GM19193 (cell line): Measurements from ENCODE around the gene ESRRB.

Experiments
- POLR2A ChIP-seq: IDR thresholded peaks from 4 replicates; pipeline ENCODE4 v1.6.1; 2011; ENCODE audit not compliant: insufficient read depth, insufficient read length; ENCODE audit errors: extremely low read depth

The ESRRB gene

DNA sequence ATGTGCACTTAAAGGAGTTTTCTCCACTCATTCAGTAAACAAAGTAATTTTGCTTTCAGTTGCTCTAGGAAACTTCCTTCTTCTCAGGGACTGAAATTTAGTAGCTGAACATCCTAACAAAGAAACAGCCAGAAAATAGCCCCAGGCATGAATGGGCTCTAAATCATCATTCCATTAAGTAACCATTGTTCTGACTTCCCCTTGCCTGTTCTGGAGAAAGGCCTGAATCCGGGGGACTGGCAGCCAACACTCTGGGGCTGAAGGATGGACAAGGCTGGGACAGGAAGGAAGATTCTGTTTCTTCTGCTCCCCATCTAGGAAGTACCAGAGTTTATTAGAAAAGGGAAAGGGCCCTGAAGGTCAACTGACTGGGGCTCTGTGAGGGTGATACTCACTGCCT is 104.5 kb downstream of the ESRRB start:
- TF ChIP-seq POLR2A = no peak

DNA sequence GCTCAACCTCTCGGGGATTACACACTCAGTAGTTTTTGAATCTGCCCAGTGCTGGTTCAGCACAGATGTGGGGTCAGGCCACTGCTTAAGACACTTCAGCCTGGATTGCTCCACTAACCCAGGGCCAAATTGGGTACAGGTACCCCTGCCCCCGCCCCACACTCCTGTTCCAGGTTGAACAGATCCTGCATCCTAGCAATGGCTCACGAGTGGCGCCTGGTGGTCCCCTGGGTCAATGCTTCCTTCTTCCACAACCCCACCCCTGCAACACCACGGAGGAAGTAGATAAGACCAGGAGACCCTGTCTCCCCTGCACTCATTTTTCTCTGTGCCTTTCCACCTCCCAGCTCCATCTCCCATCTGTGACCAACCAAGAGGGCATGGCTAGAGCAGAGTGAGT is 108.4 kb downstream of the ESRRB start:
- TF ChIP-seq POLR2A = no peak

DNA sequence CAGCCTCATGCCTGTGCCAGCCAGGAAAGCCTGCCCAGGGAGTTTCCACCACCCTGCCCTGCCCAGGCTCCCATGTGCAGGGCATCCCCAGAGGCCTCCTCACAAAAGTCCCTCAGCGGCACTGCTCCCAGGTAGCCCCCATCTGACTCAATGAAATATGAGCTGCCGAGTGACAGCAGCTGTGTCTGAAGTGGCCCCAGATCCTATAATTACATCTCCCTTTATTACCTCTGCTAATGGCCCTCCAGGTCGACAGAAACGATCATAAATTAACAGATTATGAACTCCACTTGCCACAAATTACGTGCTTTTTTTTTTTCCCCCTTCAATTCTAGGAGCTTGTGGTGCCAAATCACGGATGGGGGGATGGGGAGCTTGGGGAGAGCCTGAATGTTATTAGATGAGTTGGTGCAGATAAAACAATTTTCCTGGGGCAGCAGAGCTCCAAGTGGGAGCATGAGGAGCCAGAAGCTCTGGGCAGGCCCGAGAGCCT is 110.4 kb downstream of the ESRRB start:
- no peak for TF ChIP-seq POLR2A

DNA sequence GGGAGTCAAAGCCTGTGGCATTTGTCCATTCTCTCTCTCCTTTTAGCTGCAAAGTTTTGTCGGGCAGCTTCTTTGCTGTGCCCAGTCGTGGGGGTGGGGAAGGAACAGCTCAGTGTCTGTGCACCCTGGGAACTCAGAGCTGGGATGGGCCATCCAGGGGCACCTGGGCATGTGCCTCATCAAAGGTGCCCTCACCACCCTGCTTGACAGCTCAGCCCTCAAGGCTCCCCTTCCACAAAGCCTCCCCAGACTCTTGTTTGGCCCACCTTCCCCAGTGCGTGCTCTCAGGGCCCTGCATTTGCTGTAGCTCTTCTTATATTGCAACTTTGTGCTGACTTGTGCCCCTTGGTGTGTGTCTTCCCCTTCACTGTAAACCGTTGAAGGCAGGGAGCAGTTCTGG is 112.6 kb downstream of the ESRRB start:
- TF ChIP-seq POLR2A = no peak

DNA sequence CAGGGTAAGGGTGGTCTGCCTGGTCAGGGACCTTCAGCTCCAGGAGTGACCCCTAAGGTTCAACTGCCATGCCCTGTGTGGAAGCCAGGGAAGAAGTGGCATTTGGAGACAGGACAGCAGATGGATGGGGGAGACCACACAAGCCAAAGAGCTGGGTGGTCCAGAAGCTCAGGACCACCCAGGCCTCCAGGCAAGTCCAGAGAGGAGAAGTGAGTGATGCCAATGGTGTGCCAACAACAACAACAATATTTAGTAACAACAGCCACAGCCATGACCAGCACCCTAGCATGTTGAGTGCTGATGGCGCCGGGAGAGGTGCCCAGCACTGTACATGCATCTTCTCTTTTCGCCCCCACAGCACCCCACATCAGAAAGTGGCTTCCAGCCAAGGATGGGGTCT is 113.7 kb downstream of the ESRRB start:
- no peak for TF ChIP-seq POLR2A

DNA sequence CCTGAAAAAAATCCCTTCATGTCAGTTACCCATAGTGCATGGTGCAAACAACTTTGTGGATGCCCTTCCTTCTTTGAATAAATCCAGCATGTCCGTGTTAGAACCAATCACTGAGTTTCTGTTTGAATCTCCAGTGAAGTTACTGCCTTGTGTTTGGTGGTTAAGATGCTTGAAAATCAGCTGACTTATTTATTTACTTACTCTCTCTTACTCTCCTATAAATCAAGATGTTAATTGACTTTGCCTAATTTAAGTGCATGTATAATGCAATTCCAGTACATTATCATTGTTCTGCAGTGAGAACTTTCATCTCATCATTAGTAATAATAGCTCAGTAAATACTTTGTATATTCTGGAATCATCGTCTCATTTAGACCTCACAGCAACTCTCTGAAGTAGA is 114.2 kb downstream of the ESRRB start:
- no peak for TF ChIP-seq POLR2A

DNA sequence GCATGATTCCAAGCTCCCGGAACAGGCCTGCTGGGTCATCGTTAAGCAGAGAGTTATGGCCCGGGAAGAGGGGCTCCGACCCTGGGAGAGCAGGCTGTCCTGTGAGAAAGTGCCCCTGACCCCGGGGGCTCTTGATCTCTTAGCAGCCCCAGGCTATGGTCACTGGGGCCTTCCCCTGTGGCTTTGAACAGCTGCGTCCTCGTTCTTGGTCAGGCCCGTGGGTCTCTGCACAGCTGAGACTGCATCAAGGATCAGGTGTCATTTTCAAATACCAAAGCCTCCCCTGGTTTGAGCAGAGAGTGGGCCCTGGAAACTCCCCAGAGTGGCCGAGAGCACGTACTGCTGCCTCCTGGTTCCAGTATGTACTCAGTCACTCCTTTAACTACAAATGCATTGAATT is 114.8 kb downstream of the ESRRB start:
- no peak for TF ChIP-seq POLR2A

DNA sequence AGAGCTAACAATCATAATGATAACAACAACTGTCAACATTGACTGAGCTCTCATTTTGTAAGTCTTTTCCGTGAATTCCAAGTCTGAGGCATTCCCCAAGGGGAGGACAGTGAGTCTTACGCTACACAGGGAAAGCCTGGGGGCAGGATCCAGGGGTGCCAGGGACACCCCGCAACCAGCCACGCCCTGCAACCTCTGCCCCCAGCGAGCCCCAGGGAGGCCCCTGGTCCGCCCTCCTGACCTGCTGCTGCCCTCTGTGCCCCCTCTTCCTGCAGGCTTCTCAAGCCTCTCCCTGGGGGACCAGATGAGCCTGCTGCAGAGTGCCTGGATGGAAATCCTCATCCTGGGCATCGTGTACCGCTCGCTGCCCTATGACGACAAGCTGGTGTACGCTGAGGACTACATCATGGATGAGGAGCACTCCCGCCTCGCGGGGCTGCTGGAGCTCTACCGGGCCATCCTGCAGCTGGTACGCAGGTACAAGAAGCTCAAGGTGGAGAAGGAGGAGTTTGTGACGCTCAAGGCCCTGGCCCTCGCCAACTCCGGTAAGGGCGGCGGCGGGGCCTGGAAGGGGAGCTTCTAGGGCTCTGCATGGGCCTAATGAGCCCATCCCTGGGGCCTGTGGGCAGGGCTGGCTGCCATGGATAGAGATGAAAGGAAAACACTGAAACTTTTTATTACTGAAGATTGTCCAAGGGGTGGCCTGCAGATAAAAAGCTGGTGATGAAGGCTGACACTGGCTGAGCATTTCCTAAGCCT is 115.4 kb downstream of the ESRRB start:
- no peak for TF ChIP-seq POLR2A

DNA sequence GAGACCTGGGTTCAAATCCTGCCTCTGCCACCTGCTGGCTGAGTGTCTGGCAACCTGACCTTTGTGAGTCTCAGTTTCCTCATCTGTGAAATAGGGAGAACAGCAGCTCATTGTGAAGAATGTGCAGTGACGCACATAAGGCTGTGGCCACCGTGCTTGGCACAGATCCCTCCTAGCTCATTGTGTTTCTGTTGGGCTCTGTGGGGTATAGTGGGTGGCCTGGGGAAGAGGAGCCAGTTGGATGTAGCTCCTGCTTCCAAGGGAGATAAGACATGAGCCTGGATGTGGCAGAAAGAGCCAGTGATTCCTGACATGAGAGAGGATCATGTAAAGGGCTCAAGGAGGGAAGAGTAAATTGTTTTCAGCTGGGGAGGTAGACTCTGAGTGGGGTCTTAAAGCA is 120.0 kb downstream of the ESRRB start:
- TF ChIP-seq POLR2A = no peak

DNA sequence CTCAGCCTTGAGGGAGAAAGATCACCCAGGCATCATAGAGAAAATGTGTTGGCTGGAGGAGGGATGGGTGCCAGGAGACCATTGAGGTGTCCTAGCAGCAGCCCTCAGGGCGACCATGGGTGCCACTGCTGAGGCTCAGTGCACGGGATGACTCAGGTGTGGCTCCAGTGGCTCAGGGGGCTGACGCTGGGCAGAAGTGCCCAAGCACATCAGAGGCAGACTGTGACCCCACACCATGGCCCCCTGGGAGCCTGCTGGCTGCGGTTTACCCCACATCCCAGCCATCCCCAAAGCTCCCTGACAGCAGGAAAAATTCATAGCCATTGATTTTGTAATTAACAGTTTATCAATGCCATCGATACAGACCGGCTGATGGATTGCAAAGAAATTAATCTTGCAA is 120.7 kb downstream of the ESRRB start:
- TF ChIP-seq POLR2A = no peak

DNA sequence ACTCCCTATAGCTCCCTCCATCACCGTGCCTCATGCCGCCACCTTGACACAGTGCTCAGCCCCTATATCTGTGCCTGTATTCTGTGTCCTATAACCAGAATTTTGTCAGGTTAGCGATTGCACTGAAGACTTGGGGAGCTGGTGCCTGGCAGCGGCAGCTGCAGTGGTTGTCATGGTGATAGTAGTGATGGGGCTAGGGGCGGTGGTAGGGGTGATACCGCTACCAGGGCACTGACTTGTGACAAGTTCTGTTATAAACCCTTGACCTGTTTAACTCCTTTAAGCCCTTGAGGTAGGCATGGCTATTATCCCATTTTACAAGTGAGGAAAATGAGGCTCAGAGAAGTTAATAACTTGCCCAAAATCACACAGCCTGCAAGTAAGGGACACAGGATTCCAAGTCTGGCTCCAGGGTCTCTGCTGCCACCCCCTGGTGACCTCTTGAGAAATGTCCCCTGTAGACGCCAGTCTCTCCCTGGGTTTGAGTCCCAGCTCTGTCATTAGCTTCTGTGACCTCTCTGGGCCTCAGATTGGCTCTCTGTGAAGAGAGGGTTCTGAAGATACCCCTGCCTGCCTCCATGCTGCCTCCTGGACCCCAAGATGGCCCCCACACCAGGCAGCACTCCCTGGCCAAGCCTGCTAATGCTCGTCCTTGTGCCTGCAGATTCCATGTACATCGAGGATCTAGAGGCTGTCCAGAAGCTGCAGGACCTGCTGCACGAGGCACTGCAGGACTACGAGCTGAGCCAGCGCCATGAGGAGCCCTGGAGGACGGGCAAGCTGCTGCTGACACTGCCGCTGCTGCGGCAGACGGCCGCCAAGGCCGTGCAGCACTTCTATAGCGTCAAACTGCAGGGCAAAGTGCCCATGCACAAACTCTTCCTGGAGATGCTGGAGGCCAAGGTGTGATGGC is 121.9 kb downstream of the ESRRB start:
- no peak for TF ChIP-seq POLR2A

DNA sequence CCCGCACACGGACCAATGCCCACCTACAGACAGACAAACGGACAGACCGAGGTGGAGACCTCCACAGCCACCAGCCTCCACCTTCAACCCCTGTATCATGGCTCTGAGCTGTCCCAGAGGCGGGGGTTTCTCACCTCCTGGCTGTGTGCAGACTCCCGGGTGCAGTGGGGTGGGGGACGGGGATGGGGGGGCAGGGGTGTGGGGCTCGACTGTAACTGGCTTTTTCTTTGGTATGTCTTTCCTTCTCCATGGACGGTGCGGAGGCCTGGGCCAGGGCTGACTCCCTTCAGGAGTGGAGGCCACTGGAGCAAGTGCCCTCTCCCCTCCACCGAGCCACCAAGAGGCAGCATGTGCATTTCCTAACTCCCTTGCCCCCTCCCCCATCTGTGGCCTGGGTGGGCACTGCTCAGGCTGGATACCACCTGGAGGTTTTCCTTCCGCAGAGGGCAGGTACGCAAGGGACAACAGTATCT is 122.6 kb downstream of the ESRRB start:
- TF ChIP-seq POLR2A = no peak

DNA sequence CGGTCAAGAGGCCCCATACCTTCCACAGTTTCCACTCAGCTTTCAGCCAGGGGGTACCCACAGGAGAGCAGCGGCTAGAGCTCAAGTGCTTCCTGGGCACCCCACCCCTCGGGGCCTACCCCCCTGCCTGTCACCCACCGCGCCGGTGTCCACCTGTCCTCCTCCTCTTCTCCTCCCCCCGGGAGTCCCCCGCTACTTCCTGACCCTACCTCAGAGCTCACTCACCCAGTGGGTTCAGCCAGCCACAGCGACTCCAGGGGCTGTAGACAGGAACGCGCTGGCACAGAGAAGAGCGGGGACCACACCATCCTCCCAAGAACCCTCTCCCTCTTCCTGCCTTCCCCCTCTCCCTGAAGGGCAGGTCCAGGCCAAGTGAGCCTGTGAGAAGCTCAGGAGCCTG is 123.0 kb downstream of the ESRRB start:
- no peak for TF ChIP-seq POLR2A

DNA sequence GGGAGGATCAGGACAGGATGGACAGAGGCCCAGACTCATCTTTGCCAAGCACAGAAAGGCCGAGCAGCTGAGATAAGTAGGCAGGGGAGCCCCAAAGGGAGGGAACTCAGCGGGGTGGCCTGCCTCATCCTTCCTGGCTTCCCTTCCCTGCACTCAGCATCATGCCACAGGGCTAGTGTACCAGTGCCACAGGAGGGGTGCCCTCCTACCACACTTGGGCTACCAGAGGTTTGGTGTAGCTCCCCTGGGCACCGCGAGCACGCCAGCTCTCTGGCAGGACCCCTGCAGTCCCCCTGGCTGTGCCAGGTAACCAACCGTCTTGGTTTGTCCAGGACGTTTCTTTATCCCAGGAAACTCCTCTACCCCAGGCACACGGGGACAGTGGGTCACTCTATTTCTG is 123.5 kb downstream of the ESRRB start:
- TF ChIP-seq POLR2A = no peak

DNA sequence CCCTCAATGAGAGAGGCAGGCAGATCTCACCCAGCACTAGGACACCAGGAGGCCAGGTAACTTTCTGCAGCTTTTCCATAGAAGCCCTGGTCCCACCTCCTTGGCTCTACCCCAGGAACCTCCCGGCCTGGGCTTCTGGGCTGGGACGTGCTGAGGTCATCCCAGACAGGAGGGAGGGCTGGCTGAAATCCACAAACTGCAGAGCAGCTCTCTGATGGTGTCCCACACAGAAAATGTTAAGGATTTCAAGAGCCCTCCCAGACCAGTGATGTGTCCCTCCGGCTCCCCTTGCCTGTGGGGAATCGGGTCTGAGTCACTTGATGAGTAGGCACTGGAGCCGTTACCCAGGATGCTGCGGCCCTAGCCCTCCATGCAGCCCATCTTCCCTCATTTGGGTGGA is 124.1 kb downstream of the ESRRB start:
- TF ChIP-seq POLR2A = no peak

DNA sequence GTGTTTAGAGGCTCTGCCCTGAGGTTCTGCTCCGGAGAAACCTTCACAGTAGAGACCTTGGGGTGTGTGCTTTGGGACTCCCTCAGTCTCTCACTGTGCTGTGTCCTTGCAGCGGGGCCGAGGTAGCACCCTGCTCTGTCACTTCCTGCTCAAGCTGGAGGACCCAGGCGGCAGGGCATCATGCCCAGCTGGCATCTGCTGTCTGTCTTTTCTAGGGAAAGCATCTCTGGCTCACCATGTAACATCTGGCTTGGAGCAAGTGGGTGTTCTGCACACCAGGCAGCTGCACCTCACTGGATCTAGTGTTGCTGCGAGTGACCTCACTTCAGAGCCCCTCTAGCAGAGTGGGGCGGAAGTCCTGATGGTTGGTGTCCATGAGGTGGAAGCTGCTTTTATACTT is 124.5 kb downstream of the ESRRB start:
- TF ChIP-seq POLR2A = no peak
